Suppressor macrophage treated with lipopolysaccharide for 1 hour (primary cell): ENCODE results near the gene EVC2.
A peak's percentile ranks its signal among the peaks of the same experiment; 100 is the strongest.

Source experiments
- DNase-seq, 3 donors: peaks; one replicate each; pipeline ENCODE4 v3.0.0-alpha.2; 2020 to 2022

Gene EVC2

DNA sequence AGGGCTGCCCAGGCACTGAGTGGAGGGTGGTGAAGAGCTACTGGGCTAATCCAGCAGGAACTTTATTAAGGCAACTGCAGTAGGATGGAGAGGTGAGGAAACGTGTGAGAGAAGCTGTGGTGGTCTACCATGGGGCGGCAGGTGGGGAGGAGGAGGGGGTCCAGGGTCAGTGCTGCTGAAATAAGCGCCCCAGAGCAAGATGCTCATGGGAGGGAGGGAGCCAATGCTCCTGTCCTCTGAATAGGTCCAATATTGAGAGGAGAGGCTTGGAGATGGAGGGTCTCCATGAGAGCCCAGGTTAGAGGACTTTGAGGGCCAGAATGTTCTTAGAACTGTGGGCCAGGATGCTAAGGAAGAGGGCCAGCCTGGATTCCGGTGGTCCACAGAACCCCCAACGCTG lies 37.9 kb upstream of the EVC2 start:
- no peak for DNase-seq

DNA sequence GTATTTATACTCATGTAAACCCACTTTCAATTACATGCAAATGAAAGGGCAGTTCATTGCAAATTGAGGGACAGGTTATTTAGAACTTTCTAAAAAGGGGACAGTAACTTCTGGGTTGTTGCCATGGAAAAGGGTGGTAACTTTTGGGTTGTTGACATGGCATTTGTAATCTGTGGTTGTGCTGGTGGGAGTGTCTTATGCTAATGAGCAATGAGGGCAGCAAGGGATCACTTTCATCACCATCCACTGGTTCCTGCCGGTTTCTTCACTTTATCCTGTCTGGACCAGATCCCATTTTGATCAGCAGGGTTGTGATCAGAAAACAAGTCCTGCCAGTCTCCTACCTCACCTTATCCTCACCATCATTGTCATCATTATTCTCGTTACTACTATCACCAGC lies 34.6 kb upstream of the EVC2 start:
- no peak for DNase-seq

DNA sequence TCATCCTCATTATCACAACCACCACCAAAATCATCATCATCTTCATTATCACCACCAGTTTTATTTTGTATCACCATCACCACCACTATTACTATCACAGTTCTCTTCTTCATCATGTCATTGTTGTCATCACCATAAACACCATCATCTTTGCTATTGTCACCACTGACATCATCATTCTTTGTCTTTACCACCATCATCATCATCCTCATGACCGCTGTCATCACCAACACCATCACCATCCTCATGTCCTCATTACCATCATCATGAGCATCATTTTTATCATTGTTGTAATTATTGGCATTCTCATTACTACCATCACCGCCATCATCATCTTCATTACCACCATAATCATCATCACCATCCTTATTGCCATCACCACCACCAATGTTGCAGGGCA lies 34.0 kb upstream of the EVC2 start:
- DNase-seq, result no peak

DNA sequence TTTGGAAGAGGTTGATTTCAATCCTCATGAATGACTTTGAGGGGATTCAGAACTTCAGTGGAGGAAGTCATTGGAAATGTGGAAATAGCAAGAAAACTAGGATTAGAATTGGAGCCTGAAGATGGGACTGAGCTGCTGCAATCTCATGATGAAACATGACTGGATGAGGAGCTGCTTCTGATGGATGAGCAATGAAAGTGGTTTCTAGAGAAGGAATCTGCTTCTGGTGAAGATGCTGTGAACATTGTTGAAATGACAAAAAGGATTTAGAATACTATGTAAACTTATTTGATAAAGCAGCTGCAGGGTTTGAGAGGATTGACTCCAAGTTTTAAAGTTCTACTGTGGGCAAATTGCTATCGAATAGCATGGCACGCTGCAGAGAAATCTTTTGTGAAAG lies 29.7 kb upstream of the EVC2 start:
- no peak for DNase-seq

DNA sequence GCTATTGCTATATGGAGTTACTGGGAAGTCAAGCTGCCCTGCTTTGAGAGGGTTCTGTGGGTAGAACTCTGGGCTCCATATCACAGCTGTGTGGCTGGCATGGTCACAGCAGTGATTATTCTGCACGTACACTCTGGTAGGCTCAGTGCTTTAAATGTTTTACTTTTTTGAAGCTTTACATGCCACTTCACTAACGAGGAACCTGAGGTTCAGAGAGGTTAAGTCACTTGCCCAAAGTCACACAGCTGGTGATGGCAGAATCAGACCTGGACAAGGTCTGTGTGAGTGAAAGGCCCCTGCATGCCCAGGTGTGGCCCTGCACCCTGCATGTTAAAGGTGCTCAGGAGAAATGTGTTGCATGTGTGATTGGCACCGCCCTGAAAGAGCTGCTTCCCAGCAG lies 27.1 kb upstream of the EVC2 start:
- DNase-seq, result no peak

DNA sequence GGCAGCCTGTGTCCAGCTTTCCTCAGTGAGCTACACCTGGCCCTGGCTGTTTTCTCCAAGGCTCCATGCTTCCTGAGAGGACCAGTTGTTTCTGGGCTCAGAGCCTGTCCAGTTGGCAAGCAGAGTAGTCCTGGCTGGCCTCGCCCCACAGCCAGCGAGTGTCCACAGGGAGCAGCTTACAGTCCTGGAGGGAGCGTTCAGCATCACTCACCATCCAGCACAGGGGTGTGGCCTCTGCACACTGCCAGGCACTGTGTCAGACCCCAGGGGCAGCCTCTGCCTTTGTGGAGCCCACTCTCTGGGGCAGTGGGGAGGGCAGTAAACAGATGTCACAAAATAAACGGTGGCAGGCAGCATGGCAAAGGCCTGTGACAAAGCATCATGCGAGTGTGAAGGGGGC lies 26.5 kb upstream of the EVC2 start:
- no peak for DNase-seq

DNA sequence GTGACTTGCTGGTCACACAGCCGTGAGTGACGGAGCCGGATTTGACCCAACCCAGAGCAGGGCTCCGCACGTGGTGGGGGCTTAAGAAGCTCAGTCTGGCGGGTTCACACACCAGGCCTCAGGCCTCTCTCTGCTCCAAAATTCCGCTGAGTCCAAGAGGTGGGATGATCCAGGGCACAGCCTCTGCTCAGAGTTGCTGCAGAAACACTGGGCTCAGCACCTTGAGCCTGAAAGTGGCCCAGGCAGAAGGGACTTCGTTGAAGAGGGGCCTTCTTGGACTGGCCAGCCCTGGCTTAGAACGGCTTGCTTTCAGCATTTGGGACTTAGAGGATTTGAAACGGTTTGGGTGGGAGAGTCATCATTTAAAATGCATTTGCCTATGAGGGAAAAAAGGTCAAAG lies 23.8 kb upstream of the EVC2 start:
- peak in 1 of 3 donors; percentile 10 for DNase-seq

DNA sequence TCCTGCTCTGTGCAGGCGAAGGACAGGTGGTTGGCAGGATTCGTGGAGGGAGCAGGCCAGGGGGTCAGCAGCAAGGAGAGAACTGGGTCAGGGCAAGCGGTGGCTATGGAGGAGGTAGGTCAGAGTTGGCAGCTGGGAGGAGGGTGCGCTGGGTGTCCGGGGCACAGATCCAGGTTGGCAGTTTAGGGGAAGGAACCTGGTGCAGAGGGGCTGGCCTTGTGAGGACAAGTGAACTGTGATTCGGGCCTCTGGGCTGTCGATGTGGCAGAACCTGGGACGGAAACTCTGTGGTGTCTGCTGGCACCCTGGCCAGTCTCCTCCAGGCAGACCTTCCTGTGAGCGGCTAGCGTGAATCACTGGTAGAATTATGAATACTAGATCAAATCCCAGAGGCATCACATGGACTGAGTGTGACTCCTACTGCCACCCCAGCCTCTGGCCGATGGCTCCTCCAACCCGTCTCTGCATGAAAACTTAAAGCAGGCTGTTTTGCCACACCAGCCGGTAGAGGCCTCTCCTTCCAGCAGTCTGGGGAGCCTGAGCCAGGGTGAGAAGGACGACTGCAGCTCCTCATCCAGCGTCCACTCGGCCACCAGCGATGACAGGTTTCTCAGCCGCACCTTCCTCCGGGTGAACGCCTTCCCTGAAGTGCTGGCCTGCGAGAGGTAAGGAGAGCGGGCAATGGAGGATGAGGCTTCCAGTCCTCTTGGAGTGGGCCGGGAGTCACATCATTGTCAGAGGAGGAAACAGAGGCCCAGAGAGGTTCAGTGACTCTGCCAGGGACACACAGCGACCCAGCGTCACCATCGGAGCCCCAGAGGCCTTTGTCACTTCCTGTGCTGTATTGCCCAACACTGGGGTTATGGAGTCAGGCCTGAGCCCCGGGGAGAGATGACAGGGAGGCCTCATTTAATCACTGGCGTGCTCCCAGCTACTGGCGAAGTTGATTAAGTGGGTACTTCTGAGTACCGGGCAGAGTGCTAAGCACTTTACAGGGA lies 22.9 kb upstream of the EVC2 start:
- DNase-seq, result peak; percentile 43 to 66 (median 57)

DNA sequence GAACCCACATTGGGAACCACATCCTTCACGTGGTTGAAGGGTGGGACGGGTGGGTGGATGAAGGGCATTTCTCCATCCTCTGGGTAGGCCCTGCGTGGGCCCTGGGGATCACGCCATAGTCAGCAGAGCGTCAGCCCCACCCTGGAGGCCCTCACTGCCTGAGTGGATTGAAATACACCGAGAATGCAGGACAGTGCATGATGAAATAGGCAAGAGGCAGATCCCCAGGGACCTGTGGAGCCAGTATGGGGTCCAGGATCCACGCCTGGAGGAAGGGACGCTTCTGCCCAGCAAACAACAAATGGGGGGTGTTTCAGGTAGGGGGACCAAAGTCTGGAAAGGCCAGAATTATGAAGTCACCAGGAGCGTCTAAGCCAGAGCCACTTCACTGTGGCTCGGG lies 22.1 kb upstream of the EVC2 start:
- no peak for DNase-seq

DNA sequence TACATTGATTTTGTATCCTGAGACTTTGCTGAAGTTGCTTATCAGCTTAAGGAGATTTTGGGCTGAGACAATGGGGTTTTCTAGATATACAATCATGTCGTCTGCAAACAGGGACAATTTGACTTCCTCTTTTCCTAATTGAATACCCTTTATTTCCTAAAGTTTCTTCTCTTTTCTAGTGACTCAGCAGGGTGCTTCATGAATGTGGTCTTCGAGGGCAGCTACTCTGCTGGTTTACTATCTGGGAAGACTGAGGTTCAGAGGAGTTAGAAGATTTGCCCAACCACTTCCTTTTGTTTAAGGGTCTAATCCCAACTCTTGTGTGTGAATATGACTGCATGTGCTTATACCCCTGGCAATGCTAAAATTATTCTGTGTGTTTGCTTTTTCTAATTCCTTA lies 20.1 kb upstream of the EVC2 start:
- DNase-seq, result peak; percentile 34 to 81 (median 67)

DNA sequence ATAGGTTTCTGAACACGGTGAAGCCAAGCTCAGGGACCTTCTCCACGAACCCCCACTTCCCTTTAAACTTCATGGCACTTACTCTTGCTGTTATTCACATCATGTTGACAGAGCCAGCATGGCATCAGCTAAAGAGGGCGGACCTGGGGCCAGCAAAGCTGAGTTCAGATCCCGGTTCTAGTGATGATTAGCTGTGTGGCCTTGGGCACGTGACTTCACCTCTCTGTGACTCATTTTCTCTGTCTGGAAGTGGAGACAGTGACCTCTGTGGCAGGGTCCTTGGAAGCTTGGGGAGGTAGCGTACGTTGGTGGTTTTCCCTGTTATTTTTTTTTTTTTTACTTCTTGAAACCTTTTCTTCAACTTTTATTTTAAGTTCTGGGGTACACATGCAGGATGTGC lies 16.0 kb upstream of the EVC2 start:
- peak in 1 of 3 donors; percentile 46 for DNase-seq

DNA sequence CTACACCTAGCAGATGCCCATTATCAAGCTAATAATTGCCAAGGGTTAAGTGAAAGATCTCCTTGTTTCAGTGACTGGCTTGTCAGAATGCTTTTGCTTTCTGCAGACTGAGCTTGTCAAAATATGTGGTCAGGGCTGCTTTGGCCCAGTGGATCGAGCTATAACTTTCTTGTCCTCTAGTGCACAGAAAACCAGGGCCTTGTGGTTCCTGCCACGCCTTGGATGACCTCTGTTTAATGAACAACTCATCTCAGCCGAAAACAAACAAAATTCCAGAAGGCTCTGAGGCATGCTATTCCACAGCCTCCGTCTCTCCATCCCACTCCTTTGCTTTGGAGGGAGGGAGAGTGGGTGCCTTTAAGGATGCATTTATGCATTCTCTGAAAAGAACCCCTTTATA lies 14.0 kb upstream of the EVC2 start:
- DNase-seq, result no peak

DNA sequence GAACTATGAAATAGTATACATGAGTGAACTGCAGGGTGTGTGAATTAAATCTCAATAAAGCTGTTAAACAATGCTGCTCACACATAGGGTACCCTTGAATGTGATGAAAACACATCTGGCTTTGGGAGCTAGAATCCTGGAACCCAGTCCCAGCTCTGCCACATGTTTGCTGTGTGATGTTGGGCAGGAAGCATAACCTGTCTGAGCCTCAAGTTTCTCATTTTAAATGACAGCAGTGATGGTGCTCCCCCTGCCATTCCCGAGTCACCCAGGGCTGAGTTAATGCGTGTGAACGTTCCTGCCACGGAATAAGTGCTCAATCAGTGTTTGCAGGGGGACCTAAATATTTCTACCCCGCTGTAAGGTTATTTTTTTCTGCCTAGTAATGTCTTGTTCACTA lies 13.6 kb upstream of the EVC2 start:
- no peak for DNase-seq

DNA sequence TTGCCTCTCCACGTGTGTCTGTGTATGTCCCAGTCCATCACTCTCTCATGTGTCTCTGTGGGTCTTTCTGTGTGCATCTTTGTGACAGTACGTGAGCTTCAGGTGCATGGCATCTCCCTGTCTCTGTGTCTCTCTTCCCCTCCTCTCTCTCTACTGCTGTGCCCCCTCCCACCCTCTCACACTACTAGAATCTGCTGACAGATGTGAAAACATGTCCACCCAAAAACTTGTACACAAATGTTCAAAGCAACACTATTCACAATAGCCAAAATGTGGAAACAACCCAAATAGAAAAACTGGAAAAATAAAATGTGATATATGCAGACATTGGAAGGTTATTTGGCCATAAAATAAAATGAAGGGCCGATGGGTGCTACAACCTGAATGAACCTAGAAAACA lies 12.6 kb upstream of the EVC2 start:
- DNase-seq, result no peak

DNA sequence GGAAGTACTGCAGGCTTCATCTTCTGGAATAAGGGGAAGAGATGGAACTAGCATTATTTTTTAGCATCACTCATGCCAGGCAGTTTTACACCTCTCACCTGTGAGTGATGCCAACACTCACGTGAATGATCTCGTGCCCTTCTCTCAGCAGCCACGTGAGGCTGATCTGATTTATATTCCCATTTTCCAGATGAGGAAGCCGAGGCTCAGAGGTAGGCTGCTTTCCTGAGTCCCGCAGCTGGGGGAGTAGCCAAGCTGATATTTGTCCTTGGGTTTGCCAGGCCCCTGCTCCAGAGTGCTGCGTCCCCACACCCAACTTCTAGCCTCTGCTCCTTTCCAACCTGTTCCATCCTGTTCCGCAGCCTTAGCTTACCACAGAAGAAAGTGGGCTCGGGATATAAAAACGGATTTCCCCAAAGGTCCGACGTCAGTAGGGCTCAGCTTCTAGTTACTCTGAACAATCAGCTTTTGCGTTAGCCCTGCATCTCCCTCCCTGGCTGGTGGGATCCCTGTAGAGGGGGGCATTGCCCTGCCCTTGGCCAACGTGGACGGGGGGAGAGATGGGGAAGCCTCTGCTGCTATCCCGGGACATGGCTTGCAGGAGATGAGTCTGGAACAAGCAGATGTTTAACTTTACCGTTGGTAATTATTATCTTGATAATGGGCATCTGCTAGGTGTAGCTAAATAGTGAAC lies 11.9 kb upstream of the EVC2 start:
- no peak for DNase-seq

DNA sequence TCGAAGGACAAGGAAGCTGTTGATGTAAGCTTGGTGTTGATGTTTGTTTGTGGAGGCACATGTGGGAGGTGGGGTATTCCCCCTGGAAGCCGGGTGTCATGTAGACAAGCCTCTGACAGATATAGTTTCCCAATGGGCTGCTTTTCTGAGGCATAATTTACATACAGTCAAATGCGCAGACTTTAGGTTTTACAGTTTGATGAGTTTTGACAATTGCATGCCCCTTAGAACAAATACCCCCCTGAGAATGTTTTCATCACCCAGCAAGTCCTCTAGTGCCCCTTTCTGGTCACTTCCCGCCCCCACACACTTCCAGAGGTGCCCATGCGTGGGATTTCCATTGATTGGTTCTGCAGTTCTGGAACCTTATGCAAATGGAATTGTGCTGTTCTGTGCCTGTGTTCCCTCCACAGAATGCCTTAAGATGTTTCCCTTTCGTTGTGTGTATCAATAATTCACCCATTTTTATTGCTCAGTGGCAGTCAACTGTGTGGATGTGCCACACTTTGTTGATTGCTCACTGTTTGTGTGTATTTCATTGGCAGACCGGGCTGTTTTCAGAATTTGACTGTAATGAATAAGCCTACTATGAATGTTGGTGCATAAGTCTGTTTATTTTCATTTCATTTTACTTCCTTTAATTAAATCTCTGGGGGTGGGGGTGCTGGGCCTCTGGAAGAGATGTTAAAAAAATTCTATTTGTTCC lies 11.1 kb upstream of the EVC2 start:
- peak; percentile 48 to 58 (median 51) for DNase-seq

DNA sequence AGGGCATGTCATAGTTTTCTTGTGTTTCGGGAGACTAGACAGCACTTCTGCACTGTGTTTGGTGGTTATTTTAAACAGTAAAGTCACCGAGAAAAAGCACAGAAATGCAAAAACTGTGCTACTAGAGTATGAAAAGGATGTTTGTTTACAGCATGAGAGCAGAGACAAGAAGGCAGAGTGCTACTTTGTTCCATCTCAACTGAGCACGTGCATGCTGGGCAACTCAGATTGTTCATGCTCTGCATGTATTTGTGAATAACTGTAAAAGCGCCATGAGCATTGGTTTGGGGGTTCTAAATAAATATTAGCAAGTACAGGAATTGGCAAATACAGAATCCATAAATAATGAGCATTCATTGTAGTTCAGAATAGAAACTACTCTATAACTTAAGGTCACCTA lies 10.1 kb upstream of the EVC2 start:
- DNase-seq, result no peak

DNA sequence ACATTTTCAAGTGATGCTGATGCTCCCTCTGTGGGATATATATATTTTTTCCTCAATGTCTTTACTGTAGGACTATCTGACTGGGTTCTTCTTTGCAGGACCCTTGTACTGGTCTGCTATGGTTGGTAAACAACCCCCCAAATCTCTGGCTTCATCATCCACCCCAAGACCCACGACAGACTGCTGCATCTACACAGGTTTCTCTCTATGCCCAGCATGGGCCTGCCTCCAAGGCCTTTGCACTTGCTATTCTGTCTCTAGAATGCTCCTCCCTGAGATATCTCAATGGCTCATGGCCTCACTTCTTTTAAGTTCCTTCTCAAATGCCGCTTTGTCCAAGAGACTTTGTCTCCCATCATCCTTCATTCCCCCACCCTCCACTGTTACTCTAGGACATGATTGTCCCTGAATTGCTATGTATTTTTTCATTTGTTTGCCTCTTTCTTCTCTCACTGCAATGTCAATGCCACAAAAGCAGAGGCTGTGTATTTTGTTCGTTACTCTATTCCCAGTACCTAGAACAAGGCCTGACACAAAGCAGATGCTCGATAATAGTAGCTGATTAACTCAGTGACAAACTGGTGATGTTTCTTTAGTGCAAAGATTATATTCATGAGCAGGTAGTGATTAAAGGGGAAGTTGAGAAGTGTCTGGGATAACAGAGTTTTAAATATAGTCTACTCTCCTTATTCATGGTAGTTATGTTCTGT lies 9.2 kb upstream of the EVC2 start:
- no peak for DNase-seq

DNA sequence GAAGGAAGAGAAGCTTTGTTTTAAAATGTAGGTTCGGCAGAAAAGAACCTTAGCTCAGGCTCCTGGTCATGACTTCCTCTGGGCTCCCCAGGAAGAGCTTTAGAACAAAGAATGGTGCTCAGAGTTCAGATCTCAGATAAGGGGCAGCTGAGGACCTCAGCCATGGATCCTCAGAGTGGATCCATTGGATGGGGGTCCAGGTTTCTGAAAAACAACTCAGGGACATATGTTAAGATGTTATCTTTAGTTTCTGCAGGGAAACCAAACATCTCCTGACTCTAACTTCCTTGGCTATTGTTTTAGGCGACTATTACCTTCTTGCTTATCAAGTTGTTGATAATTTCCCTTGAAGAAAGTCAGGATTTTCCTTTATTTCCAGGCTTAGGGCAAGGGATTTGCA lies 8.0 kb upstream of the EVC2 start:
- no peak for DNase-seq

DNA sequence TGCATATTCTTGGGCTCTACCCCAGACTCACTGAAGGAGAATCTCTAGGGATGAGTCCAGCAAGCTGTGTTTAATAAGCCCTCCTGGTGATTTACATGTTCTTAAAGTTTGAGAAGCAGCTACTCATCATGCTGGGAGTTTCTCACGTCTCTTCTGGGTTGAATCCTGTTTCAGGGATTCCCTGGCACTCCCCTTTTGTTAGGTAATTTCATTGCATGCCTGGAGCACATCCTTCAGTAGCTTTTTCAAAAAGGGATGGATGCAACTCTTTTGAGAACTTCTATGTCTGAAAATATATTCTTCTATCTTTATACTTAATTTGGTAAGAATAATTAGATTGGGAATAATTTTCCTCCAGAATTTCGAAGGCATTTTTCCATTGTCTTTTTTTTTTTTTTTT lies 7.0 kb upstream of the EVC2 start:
- DNase-seq, result no peak

DNA sequence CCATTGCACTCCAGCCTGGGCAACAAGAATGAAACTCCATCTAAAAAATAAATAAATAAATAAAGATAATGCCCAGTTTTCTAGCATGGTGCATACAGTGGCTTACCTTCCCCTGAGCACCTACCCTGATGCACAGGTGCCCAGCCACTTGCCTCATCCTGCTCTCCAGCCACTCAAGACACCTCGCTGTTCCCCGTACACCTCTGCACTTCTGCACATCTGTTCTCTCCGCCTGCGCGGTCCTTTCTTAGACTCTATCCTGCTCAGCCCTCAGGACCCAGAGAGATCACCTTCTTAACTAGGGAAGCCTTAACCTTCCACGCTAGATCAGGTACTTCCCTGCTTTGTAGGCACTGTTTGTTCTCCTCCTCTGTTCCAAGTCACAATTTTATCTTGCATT lies 5.5 kb upstream of the EVC2 start:
- DNase-seq, result no peak

DNA sequence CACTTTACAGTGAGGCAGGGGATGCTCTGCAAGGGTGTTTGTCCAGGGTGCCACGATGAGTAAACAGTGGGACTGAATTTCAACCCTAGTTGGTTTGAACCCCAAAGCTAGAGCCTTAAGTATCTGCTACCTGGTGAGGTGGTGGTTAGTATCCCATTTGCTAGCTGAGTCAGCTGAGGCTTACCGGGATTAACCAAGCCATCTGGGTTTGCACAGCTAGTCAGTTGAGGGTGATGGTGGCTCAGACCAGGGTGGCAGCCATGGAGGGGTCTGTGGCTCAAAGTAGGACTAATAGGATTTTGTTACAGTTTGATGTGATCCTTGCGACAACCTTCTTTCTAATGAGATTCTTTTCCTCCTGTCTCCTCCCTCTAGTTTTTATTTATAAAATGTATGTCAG lies 4.6 kb upstream of the EVC2 start:
- DNase-seq, result no peak

DNA sequence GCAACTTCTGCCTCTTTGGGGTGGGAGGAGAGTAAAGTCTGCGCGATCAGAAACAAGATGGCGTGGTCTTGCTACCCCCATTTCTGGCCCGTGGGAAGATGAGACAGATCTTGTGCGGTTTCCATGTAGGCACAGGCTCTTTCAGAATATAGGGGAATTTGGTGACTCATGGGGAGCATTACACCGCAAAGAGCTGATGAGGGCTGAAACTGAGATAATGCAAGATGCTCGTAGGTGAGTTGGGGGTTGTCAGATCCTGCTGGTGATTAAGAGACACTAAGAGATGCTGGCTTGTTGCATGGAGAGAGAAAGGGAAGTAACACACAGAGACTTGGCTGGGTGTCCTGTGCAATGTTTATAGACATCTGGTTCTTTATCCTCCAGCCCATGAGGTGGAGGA lies 4.2 kb upstream of the EVC2 start:
- DNase-seq, result peak; percentile 39 to 67 (median 56)
